Measurements from ENCODE around the gene TF. TPM values are rescaled to one million over a fixed set of nuclear protein-coding genes. Genes with fewer than 3 reads are reported as not detected.

TF gene
- polyA plus RNA-seq, 1 donor (not counting 4 experiments of a cell fraction or from before 2014, with no cell fraction given) = 0.30 TPM

- Histone ChIP-seq H3K36me3 (ENCODE audit: control insufficient read depth in 2 of 2, extremely low read depth in 1 of 2, insufficient read depth in 2 of 2, low read length in 2 of 2) (no peaks in the 10 kb centered on the region), H4K20me1 (ENCODE audit: control insufficient read depth, extremely low read depth, insufficient read depth, low read length) (no peaks in the 10 kb centered on the region), H2AFZ (ENCODE audit: control insufficient read depth, low read length) (no peak overlapping the region), H3K4me3 (ENCODE audit: control insufficient read depth in 2 of 3, extremely low read depth in 1 of 3, insufficient read depth in 2 of 3, low read depth in 1 of 3, low read length in 3 of 3) (no peak overlapping the region), H3K9ac (ENCODE audit: control insufficient read depth, extremely low read depth, insufficient read depth, low read length) (no peak overlapping the region), H3K9me3 (ENCODE audit: control insufficient read depth, low read depth, low read length) (peaks cover 6% of the 10 kb centered on the region), H3K27ac (ENCODE audit: control insufficient read depth, insufficient read depth, low read length) (no peak overlapping the region), H3K79me2 (ENCODE audit: control insufficient read depth, insufficient read depth, low read length) (no peaks in the 10 kb centered on the region), H3K4me1 (ENCODE audit: control insufficient read depth, extremely low read depth, insufficient read depth, low read length) (no peaks in the 10 kb centered on the region), H3K9me1 (ENCODE audit: control insufficient read depth, extremely low read depth, insufficient read depth, low read length) (no peaks in the 10 kb centered on the region), H3K4me2 (ENCODE audit: control insufficient read depth, extremely low read depth, insufficient read depth, low read depth, low read length) (no peak overlapping the region), H3K27me3 (ENCODE audit: control insufficient read depth, extremely low read depth, insufficient read depth, low read length) (no peaks in the 10 kb centered on the region)
- no peak for DNase-seq (ENCODE audit: low read depth, low spot score)
- FAIRE-seq = no peak
- dilution Hi-C loops (cut with MboI; ENCODE audit: extremely low pct_ligation_motif_present, low sequenced_read_pairs) = no loop called here
- TF ChIP-seq CTCF (optimal IDR thresholded peaks at IDR 0.05 in 1 of 3, IDR thresholded peaks at IDR 0.05 in 1 of 3, conservative IDR thresholded peaks at IDR 0.05 in 1 of 3; ENCODE audit: extremely low read depth in 1 of 3, insufficient read depth in 2 of 3, low read length in 3 of 3) = no peak
- no peak for TF ChIP-seq EZH2 (IDR thresholded peaks at IDR 0.05; ENCODE audit: low read length)
Measured at GRCh38 chr3:133788024-133788423, 41.8 kb downstream of the TF start.

GRCh38 chr3:133792171-133792763, 46.1 kb downstream of the TF start:
- H3K27me3 ChIP-seq (ENCODE audit: control insufficient read depth, extremely low read depth, insufficient read depth, low read length) = no peaks in the 10 kb centered on the region
- dilution Hi-C loops (cut with MboI; ENCODE audit: extremely low pct_ligation_motif_present, low sequenced_read_pairs) = no loop called here
- TF ChIP-seq CTCF (optimal IDR thresholded peaks at IDR 0.05 in 1 of 3, IDR thresholded peaks at IDR 0.05 in 1 of 3, conservative IDR thresholded peaks at IDR 0.05 in 1 of 3; ENCODE audit: extremely low read depth in 1 of 3, insufficient read depth in 2 of 3, low read length in 3 of 3) (no peak), EZH2 (IDR thresholded peaks at IDR 0.05; ENCODE audit: low read length) (no peak)
- H4K20me1 ChIP-seq (ENCODE audit: control insufficient read depth, extremely low read depth, insufficient read depth, low read length) = no peaks in the 10 kb centered on the region
- H3K9ac ChIP-seq (ENCODE audit: control insufficient read depth, extremely low read depth, insufficient read depth, low read length) = no peak overlapping the region
- H2AFZ ChIP-seq (ENCODE audit: control insufficient read depth, low read length) = no peak overlapping the region
- no peak for DNase-seq (ENCODE audit: low read depth, low spot score)
- H3K4me1 ChIP-seq (ENCODE audit: control insufficient read depth, extremely low read depth, insufficient read depth, low read length) = no peaks in the 10 kb centered on the region
- no peaks in the 10 kb centered on the region for H3K79me2 ChIP-seq (ENCODE audit: control insufficient read depth, insufficient read depth, low read length)
- FAIRE-seq = no peak
- no peak overlapping the region for H3K27ac ChIP-seq (ENCODE audit: control insufficient read depth, insufficient read depth, low read length)
- H3K9me3 ChIP-seq (ENCODE audit: control insufficient read depth, low read depth, low read length) = peaks cover 6% of the 10 kb centered on the region
- H3K4me3 ChIP-seq (ENCODE audit: control insufficient read depth in 2 of 3, extremely low read depth in 1 of 3, insufficient read depth in 2 of 3, low read depth in 1 of 3, low read length in 3 of 3) = no peak overlapping the region
- no peaks in the 10 kb centered on the region for H3K9me1 ChIP-seq (ENCODE audit: control insufficient read depth, extremely low read depth, insufficient read depth, low read length)
- H3K4me2 ChIP-seq (ENCODE audit: control insufficient read depth, extremely low read depth, insufficient read depth, low read depth, low read length) = no peak overlapping the region
- H3K36me3 ChIP-seq (ENCODE audit: control insufficient read depth in 2 of 2, extremely low read depth in 1 of 2, insufficient read depth in 2 of 2, low read length in 2 of 2) = no peaks in the 10 kb centered on the region
